ENCODE data around the gene SH3BGR. TPM values are rescaled to one million over a fixed set of nuclear protein-coding genes. Genes with fewer than 3 reads are reported as not detected.
"Not testable (repeated sequence)": the region's sequence is repeated elsewhere in the genome, so short reads cannot be mapped to it uniquely, and the experiment has no call there.

Gene SH3BGR
- total RNA-seq (2021) = 2.9 and 4.9 TPM in 2 replicates
- Bru-seq, nascent RNA = percentile 53 among the genes with signal in this experiment
- BruChase-seq, experiment 1, labeled RNA remaining after a 2-hour chase = percentile 37 among the genes with signal in this experiment
- percentile 38 among the genes with signal in this experiment for BruChase-seq, experiment 2, labeled RNA remaining after a 6-hour chase
- long read RNA-seq, partial matches to known transcripts = 0 of 2 reads
- long read RNA-seq, other reads (novel, unspliced or antisense) = 1 of 2 reads

GRCh38 chr21:39451332-39452206, at the start of gene SH3BGR:
SH3BGR (plus strand) TSS chr21:39451970; CDS start chr21:39452097, 127 bp downstream.
- Histone ChIP-seq H3K4me3 (ENCODE audit: low read depth, low read length, poor library complexity, severe bottlenecking) (no peak within 1 kb of the TSS), H3K27me3 (replicated peaks; ENCODE audit: insufficient read depth, low read depth, low read length, poor library complexity) (no peaks in the 10 kb centered on the region), H3K9me3 (ENCODE audit: low read depth, low read length, poor library complexity, severe bottlenecking) (no peaks in the 10 kb centered on the region), H3K27ac (ENCODE audit: low read depth, low read length, poor library complexity, severe bottlenecking) (no peak within 1 kb of the TSS), H3K36me3 (ENCODE audit: insufficient read depth, low read length, poor library complexity, severe bottlenecking) (no peaks in the 10 kb centered on the region), H3K4me1 (ENCODE audit: insufficient read depth, low read length, poor library complexity, severe bottlenecking) (no peaks in the 10 kb centered on the region)
- DNase-seq (ENCODE audit: low spot score) = no peak
- intact Hi-C loops (cut with micrococcal nuclease; ENCODE audit: unreplicated experiment) = no loop called here
- TF ChIP-seq CTCF (conservative IDR thresholded peaks at IDR 0.05; ENCODE audit: low read depth, low read length) (no peak), EZH2 (IDR thresholded peaks at IDR 0.05; ENCODE audit: borderline replicate concordance, low read depth, low read length, poor library complexity, severe bottlenecking) (no peak)
- POLR2A ChIA-PET (ENCODE audit: low non-redundant PET) = no interaction called here
- CTCF ChIA-PET = no interaction called here
- BruUV-seq (replicated peaks) = no TSS peak

GRCh38 chr21:39406065-39406464, 45.7 kb upstream of the SH3BGR start:
- intact Hi-C loops (cut with micrococcal nuclease; ENCODE audit: unreplicated experiment) = no loop called here
- no TSS peak for BruUV-seq (replicated peaks)

GRCh38 chr21:39419204-39419603, 32.6 kb upstream of the SH3BGR start:
- H3K4me1 ChIP-seq (ENCODE audit: insufficient read depth, low read length, poor library complexity, severe bottlenecking); H3K36me3 ChIP-seq (ENCODE audit: insufficient read depth, low read length, poor library complexity, severe bottlenecking); H3K9me3 ChIP-seq (ENCODE audit: low read depth, low read length, poor library complexity, severe bottlenecking); H3K4me3 ChIP-seq (ENCODE audit: low read depth, low read length, poor library complexity, severe bottlenecking); intact Hi-C loops (cut with micrococcal nuclease; ENCODE audit: unreplicated experiment); POLR2A ChIA-PET (ENCODE audit: low non-redundant PET); BruUV-seq (replicated peaks); DNase-seq (ENCODE audit: low spot score); H3K27me3 ChIP-seq (replicated peaks; ENCODE audit: insufficient read depth, low read depth, low read length, poor library complexity); CTCF ChIA-PET; H3K27ac ChIP-seq (ENCODE audit: low read depth, low read length, poor library complexity, severe bottlenecking): not testable (repeated sequence)

More at GRCh38 chr21:39406065-39406464, 45.7 kb upstream of the SH3BGR start:
- CTCF ChIA-PET = no interaction called here
- no peak for DNase-seq (ENCODE audit: low spot score)
- Histone ChIP-seq H3K36me3 (ENCODE audit: insufficient read depth, low read length, poor library complexity, severe bottlenecking) (peaks cover 5% of the 10 kb centered on the region), H3K27ac (ENCODE audit: low read depth, low read length, poor library complexity, severe bottlenecking) (no peak overlapping the region), H3K27me3 (replicated peaks; ENCODE audit: insufficient read depth, low read depth, low read length, poor library complexity) (no peaks in the 10 kb centered on the region), H3K4me1 (ENCODE audit: insufficient read depth, low read length, poor library complexity, severe bottlenecking) (no peaks in the 10 kb centered on the region), H3K4me3 (ENCODE audit: low read depth, low read length, poor library complexity, severe bottlenecking) (no peak overlapping the region), H3K9me3 (ENCODE audit: low read depth, low read length, poor library complexity, severe bottlenecking) (no peaks in the 10 kb centered on the region)
- TF ChIP-seq CTCF (conservative IDR thresholded peaks at IDR 0.05; ENCODE audit: low read depth, low read length) (no peak), EZH2 (IDR thresholded peaks at IDR 0.05; ENCODE audit: borderline replicate concordance, low read depth, low read length, poor library complexity, severe bottlenecking) (no peak)
- POLR2A ChIA-PET (ENCODE audit: low non-redundant PET) = no interaction called here
